GM21528 (cell line): ENCODE measurements around the gene COL18A1.

Experiments used
- ATAC-seq: cut with Tn5 transposase; IDR thresholded peaks from one replicate; pipeline ENCODE4 v1.9.1; 2021; ENCODE audit warnings: mild to moderate bottlenecking, moderate library complexity; ENCODE audit not compliant: unreplicated experiment, low FRiP score

Gene COL18A1

GRCh38 chr21:45393833-45394638 is 10.9 kb upstream of the COL18A1 start:
- no peak for ATAC-seq

- no peak for ATAC-seq
Measured at GRCh38 chr21:45396620-45396995, 8.4 kb upstream of the COL18A1 start.

- no peak for ATAC-seq
Measured at GRCh38 chr21:45397381-45397780, 7.6 kb upstream of the COL18A1 start.

GRCh38 chr21:45401054-45401518 is 3.9 kb upstream of the COL18A1 start:
- ATAC-seq: no peak

- ATAC-seq: no peak
Measured at GRCh38 chr21:45401916-45402900, 2.8 kb upstream of the COL18A1 start.

GRCh38 chr21:45403133-45403824 is 1.7 kb upstream of the COL18A1 start:
- no peak for ATAC-seq

- no peak for ATAC-seq
Measured at GRCh38 chr21:45403825-45404729, 888 bp upstream of the COL18A1 start.

- no peak for ATAC-seq
Measured at GRCh38 chr21:45405271-45405818, 380 bp downstream of the COL18A1 start.

GRCh38 chr21:45405819-45406762 is 1.1 kb downstream of the COL18A1 start:
- ATAC-seq: no peak

- ATAC-seq: no peak
Measured at GRCh38 chr21:45406801-45407628, 2.0 kb downstream of the COL18A1 start.

GRCh38 chr21:45407629-45408247 is 2.8 kb downstream of the COL18A1 start:
- ATAC-seq: no peak

GRCh38 chr21:45408271-45408791 is 3.4 kb downstream of the COL18A1 start:
- ATAC-seq: no peak

- no peak for ATAC-seq
Measured at GRCh38 chr21:45408801-45409261, 3.9 kb downstream of the COL18A1 start.

GRCh38 chr21:45409466-45410150 is 4.6 kb downstream of the COL18A1 start:
- no peak for ATAC-seq

GRCh38 chr21:45410151-45410864 is 5.3 kb downstream of the COL18A1 start:
- no peak for ATAC-seq
